ENCODE results near the gene NDUFA8. TPM values are rescaled to one million over a fixed set of nuclear protein-coding genes. Genes with fewer than 3 reads are reported as not detected.

Gene NDUFA8
- total RNA-seq, 1 donor from 2014 or later = 45.2 TPM

- no peaks in the 10 kb centered on the region for H3K4me1 Mint-ChIP-seq (ENCODE audit: unreplicated experiment)
- TF ChIP-seq, protein P1, sequence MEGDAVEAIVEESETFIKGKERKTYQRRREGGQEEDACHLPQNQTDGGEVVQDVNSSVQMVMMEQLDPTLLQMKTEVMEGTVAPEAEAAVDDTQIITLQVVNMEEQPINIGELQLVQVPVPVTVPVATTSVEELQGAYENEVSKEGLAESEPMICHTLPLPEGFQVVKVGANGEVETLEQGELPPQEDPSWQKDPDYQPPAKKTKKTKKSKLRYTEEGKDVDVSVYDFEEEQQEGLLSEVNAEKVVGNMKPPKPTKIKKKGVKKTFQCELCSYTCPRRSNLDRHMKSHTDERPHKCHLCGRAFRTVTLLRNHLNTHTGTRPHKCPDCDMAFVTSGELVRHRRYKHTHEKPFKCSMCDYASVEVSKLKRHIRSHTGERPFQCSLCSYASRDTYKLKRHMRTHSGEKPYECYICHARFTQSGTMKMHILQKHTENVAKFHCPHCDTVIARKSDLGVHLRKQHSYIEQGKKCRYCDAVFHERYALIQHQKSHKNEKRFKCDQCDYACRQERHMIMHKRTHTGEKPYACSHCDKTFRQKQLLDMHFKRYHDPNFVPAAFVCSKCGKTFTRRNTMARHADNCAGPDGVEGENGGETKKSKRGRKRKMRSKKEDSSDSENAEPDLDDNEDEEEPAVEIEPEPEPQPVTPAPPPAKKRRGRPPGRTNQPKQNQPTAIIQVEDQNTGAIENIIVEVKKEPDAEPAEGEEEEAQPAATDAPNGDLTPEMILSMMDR (IDR thresholded peaks at IDR 0.05; ENCODE audit: unreplicated experiment) = no peak
- no peak overlapping the region for H3K27ac Mint-ChIP-seq (ENCODE audit: unreplicated experiment)
- H3K36me3 Mint-ChIP-seq (ENCODE audit: low read depth, unreplicated experiment) = no peaks in the 10 kb centered on the region
- DNase-seq (ENCODE audit: low spot score) = no peak
- H3K9me3 Mint-ChIP-seq (ENCODE audit: unreplicated experiment) = no peaks in the 10 kb centered on the region
- H3K4me3 Mint-ChIP-seq (ENCODE audit: unreplicated experiment) = no peak overlapping the region
- peaks cover 2% of the 10 kb centered on the region for H3K27me3 Mint-ChIP-seq (ENCODE audit: unreplicated experiment)
Observed at GRCh38 chr9:122192261-122192875, 32.8 kb upstream of the NDUFA8 start.

GRCh38 chr9:122191584-122191983, 32.0 kb upstream of the NDUFA8 start:
- Mint-ChIP-seq H3K4me1 (ENCODE audit: unreplicated experiment) (no peaks in the 10 kb centered on the region), H3K4me3 (ENCODE audit: unreplicated experiment) (no peak overlapping the region), H3K27me3 (ENCODE audit: unreplicated experiment) (peaks cover 2% of the 10 kb centered on the region), H3K36me3 (ENCODE audit: low read depth, unreplicated experiment) (no peaks in the 10 kb centered on the region), H3K27ac (ENCODE audit: unreplicated experiment) (no peak overlapping the region), H3K9me3 (ENCODE audit: unreplicated experiment) (no peaks in the 10 kb centered on the region)
- TF ChIP-seq, protein P1 (IDR thresholded peaks at IDR 0.05; ENCODE audit: unreplicated experiment) = no peak
- DNase-seq (ENCODE audit: low spot score) = no peak

GRCh38 chr9:122190597-122191381, 31.2 kb upstream of the NDUFA8 start:
- Mint-ChIP-seq H3K27me3 (ENCODE audit: unreplicated experiment) (peaks cover 2% of the 10 kb centered on the region), H3K9me3 (ENCODE audit: unreplicated experiment) (no peaks in the 10 kb centered on the region), H3K27ac (ENCODE audit: unreplicated experiment) (no peak overlapping the region), H3K36me3 (ENCODE audit: low read depth, unreplicated experiment) (no peaks in the 10 kb centered on the region), H3K4me3 (ENCODE audit: unreplicated experiment) (no peak overlapping the region), H3K4me1 (ENCODE audit: unreplicated experiment) (no peaks in the 10 kb centered on the region)
- no peak for DNase-seq (ENCODE audit: low spot score)
- TF ChIP-seq, protein P1 (IDR thresholded peaks at IDR 0.05; ENCODE audit: unreplicated experiment) = no peak

DNA sequence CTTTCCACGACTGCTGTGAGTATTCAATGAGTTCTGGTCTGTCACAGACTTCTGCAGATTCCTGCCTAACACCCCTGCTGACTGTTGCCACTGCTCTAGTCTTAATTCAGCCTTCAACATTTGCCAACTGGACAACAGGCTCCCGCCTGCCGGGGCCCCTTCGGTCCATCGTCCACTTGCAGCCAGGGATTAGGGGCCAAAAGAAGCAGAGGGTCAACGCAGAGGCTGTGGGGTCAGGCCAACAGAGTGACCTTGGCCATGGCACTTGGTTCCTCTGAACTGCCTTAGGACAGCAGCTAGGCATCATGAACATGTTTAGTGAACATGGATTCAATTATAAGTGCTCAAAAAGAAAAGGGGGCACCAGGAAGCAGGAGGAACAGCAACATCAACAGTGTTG, 28.8 kb upstream of the NDUFA8 start:
- Mint-ChIP-seq H3K36me3 (ENCODE audit: low read depth, unreplicated experiment) (no peaks in the 10 kb centered on the region), H3K27ac (ENCODE audit: unreplicated experiment) (no peak overlapping the region), H3K27me3 (ENCODE audit: unreplicated experiment) (peaks cover 2% of the 10 kb centered on the region), H3K4me1 (ENCODE audit: unreplicated experiment) (peaks cover 3% of the 10 kb centered on the region), H3K4me3 (ENCODE audit: unreplicated experiment) (no peak overlapping the region), H3K9me3 (ENCODE audit: unreplicated experiment) (no peaks in the 10 kb centered on the region)
- TF ChIP-seq, protein P1 (IDR thresholded peaks at IDR 0.05; ENCODE audit: unreplicated experiment) = no peak
- DNase-seq (ENCODE audit: low spot score) = no peak

Measured in endothelial cell (in vitro differentiated cells).